Articular chondrocyte of knee joint (primary cell): ENCODE data around the gene SCAF8. TPM values are rescaled to one million over a fixed set of nuclear protein-coding genes. Genes with fewer than 3 reads are reported as not detected.

Source experiments
- small RNA-seq: library from RNA; depleted of rRNA; stranded (forward); fragments of <200 nt; gene quantifications from one replicate; pipeline ENCODE3, GENCODE V24; 2012
- total RNA-seq: library from RNA; depleted of rRNA; stranded (reverse); fragments of >200 nt; gene quantifications from 2 replicates; pipeline ENCODE4 v1.2.3, GENCODE V29; 2012

The SCAF8 gene, protein sequence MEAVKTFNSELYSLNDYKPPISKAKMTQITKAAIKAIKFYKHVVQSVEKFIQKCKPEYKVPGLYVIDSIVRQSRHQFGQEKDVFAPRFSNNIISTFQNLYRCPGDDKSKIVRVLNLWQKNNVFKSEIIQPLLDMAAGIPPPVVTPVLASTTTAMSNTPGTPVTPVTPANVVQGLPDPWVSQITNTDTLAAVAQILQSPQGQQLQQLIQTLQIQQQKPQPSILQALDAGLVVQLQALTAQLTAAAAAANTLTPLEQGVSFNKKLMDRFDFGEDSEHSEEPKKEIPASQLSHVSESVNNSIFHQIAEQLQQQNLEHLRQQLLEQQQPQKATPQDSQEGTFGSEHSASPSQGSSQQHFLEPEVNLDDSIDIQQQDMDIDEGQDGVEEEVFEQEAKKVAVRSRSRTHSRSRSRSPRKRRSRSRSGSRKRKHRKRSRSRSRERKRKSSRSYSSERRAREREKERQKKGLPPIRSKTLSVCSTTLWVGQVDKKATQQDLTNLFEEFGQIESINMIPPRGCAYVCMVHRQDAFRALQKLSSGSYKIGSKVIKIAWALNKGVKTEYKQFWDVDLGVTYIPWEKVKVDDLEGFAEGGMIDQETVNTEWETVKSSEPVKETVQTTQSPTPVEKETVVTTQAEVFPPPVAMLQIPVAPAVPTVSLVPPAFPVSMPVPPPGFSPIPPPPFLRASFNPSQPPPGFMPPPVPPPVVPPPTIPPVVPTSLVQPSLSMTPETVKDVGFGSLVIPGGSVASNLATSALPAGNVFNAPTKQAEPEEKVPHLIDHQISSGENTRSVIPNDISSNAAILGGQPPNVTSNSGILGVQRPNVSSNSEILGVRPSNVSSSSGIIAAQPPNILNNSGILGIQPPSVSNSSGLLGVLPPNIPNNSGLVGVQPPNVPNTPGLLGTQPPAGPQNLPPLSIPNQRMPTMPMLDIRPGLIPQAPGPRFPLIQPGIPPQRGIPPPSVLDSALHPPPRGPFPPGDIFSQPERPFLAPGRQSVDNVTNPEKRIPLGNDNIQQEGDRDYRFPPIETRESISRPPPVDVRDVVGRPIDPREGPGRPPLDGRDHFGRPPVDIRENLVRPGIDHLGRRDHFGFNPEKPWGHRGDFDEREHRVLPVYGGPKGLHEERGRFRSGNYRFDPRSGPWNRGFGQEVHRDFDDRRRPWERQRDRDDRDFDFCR (N-terminal part only)
- total RNA-seq: 44.6 and 46.7 TPM in 2 replicates

DNA sequence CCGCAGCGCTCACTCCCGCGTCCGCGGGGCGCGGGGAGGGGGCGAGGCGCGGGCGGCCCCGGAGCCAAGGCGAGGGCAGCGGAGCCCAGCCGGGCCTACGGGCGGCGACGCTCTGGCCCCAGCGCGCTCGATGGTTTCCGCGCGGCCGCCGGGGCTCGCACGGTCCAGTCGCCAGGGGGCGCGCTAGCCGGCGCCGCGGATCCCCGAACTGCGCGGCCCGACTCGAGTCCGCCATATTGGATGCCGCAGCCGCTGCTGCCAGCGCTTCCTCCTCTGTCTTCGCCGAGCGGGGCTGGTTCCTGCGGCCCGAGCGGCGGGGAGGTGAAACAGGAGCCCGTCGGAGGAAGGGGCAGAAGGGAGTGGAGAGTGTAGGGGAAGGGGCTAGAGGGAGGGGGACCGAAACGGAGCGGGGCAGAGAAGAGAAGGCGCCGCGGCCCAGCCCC lies at the start of gene SCAF8:
Gene SCAF8 (plus strand): TSS at position 234 of the 443 bp plus-strand sequence. CDS start 485 bp downstream, outside the sequence.

Small RNA genes lying within 50 kb of the gene (small RNA-seq; reads per million reads assigned to genes)
- gene MIR1273C (not detected), gene RNU6-824P (not detected)

Other genes with a start within 250 kb of the SCAF8 start
- gene CNKSR3, start 222.7 kb upstream of the SCAF8 start, total RNA-seq: 6.9 and 13.8 TPM in 2 replicates